ENCODE results near the gene TMEM235.

TMEM235 gene

DNA sequence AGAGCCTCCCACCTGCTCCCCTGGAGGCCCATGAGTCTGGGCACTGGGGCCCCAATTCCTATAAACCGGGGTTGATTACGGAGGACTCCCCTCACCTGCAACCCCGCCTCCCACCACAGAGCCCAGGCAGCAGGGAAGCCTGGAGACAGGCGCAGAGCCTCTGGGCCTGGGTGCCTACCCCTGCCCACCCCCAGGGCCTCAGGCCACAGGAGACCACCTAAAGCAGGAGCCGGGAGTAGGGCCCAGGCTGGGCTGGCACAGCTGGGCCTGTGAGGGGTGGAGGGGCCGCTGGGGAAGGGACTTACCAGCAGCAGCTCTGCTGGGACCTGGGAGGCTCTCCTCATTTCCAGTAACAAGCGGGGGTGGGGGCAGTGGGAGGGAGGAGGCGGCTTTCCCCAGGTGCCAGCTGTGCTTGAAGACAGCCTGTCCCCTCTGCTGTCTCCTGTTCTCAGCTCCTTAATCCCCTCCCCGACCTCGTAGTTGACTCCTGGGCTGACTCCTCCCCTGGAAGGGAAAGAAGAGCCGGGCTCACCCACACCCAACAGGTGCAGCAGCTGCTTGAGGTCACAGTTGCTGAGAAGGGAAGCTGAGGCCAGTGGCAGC, 46.8 kb downstream of the TMEM235 start:
- H3K27ac ChIP-seq (ENCODE audit: low read depth, low read length): no peak overlapping the region

GRCh38 chr17:78279360-78279990, 48.0 kb downstream of the TMEM235 start:
- H3K27me3 ChIP-seq (ENCODE audit: control insufficient read depth, insufficient read depth, low read length): no peaks in the 10 kb centered on the region
- no peak overlapping the region for H3K27ac ChIP-seq (ENCODE audit: low read depth, low read length)
- no peaks in the 10 kb centered on the region for H3K9me3 ChIP-seq (ENCODE audit: control insufficient read depth, insufficient read depth, low read length)
- no peak overlapping the region for H3K4me3 ChIP-seq (ENCODE audit: low read depth, low read length)
- no peak overlapping the region for H3K9ac ChIP-seq (ENCODE audit: low read depth, low read length)
- H3K36me3 ChIP-seq (ENCODE audit: control insufficient read depth, insufficient read depth, low read length): no peaks in the 10 kb centered on the region
- H3K4me1 ChIP-seq (ENCODE audit: control insufficient read depth, insufficient read depth, low read length): peaks cover 8% of the 10 kb centered on the region

More for the DNA sequence above, 46.8 kb downstream of the TMEM235 start:
- H3K36me3 ChIP-seq (ENCODE audit: control insufficient read depth, insufficient read depth, low read length): no peaks in the 10 kb centered on the region
- H3K27me3 ChIP-seq (ENCODE audit: control insufficient read depth, insufficient read depth, low read length): no peaks in the 10 kb centered on the region
- no peak overlapping the region for H3K9ac ChIP-seq (ENCODE audit: low read depth, low read length)
- H3K4me1 ChIP-seq (ENCODE audit: control insufficient read depth, insufficient read depth, low read length): peaks cover 8% of the 10 kb centered on the region
- H3K9me3 ChIP-seq (ENCODE audit: control insufficient read depth, insufficient read depth, low read length): no peaks in the 10 kb centered on the region
- no peak overlapping the region for H3K4me3 ChIP-seq (ENCODE audit: low read depth, low read length)

DNA sequence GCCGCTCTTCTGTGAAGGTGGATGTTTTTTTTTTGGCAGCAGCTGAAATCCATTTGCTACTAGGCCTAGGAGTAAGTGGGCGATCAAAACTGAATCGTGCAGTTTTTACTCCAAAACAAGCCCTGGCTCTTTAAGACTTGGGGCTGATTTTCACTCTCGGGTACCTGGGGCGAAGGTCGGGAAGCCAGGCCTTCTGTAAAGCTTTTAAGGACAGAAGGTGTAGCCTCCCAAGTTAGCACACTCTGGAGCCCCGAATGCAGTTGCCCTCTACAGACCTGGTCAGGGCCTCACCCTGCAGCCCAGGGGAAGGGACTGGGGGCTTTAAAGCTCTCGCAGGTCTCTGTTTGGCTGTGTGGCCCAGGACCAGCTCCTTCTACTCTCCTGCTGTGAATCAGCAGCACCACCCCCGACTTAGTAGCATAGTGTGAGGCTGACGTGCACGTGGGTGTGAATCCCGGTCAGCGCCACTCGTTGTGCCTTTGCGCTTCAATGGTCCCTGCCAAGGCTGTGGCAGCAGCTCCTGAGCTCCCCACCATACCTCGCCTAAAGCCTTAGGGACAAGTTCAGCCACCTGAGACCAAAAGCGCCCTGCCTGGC, 49.9 kb downstream of the TMEM235 start:
- Histone ChIP-seq H3K4me3 (ENCODE audit: low read depth, low read length) (no peak overlapping the region), H3K9ac (ENCODE audit: low read depth, low read length) (no peak overlapping the region), H3K36me3 (ENCODE audit: control insufficient read depth, insufficient read depth, low read length) (no peaks in the 10 kb centered on the region), H3K27ac (ENCODE audit: low read depth, low read length) (no peak overlapping the region), H3K9me3 (ENCODE audit: control insufficient read depth, insufficient read depth, low read length) (no peaks in the 10 kb centered on the region), H3K4me1 (ENCODE audit: control insufficient read depth, insufficient read depth, low read length) (peaks cover 8% of the 10 kb centered on the region), H3K27me3 (ENCODE audit: control insufficient read depth, insufficient read depth, low read length) (no peaks in the 10 kb centered on the region)

GRCh38 chr17:78284146-78284545, 52.7 kb downstream of the TMEM235 start:
- Histone ChIP-seq H3K36me3 (ENCODE audit: control insufficient read depth, insufficient read depth, low read length) (no peaks in the 10 kb centered on the region), H3K27me3 (ENCODE audit: control insufficient read depth, insufficient read depth, low read length) (no peaks in the 10 kb centered on the region), H3K4me3 (ENCODE audit: low read depth, low read length) (no peak overlapping the region), H3K9ac (ENCODE audit: low read depth, low read length) (no peak overlapping the region), H3K9me3 (ENCODE audit: control insufficient read depth, insufficient read depth, low read length) (no peaks in the 10 kb centered on the region), H3K27ac (ENCODE audit: low read depth, low read length) (no peak overlapping the region), H3K4me1 (ENCODE audit: control insufficient read depth, insufficient read depth, low read length) (no peaks in the 10 kb centered on the region)

DNA sequence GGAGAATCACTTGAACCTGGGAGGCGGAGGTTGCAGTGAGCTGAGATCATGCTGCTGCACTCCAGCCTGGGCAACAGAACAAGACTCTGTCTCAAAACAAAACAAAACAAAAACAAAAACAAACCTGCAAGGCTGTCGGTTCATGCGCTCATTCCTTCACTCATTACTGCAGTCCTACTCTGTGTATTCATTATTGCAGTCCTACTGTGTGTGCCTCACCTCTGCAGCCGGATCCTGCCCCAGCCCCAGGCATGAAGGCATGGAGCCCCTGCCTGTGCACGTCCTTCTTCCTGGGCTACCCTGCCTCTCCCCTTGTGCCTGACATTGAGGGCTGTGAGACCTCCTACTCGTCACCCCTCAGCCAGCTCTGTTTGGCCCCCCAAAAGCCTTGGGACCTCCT, 57.6 kb downstream of the TMEM235 start:
- H3K27me3 ChIP-seq (ENCODE audit: control insufficient read depth, insufficient read depth, low read length): no peaks in the 10 kb centered on the region
- H3K4me1 ChIP-seq (ENCODE audit: control insufficient read depth, insufficient read depth, low read length): no peaks in the 10 kb centered on the region
- no peak overlapping the region for H3K27ac ChIP-seq (ENCODE audit: low read depth, low read length)
- no peaks in the 10 kb centered on the region for H3K36me3 ChIP-seq (ENCODE audit: control insufficient read depth, insufficient read depth, low read length)
- H3K4me3 ChIP-seq (ENCODE audit: low read depth, low read length): no peak overlapping the region
- H3K9ac ChIP-seq (ENCODE audit: low read depth, low read length): no peak overlapping the region
- H3K9me3 ChIP-seq (ENCODE audit: control insufficient read depth, insufficient read depth, low read length): no peaks in the 10 kb centered on the region

- Histone ChIP-seq H3K4me1 (ENCODE audit: control insufficient read depth, insufficient read depth, low read length) (no peaks in the 10 kb centered on the region), H3K9ac (ENCODE audit: low read depth, low read length) (no peak overlapping the region), H3K4me3 (ENCODE audit: low read depth, low read length) (no peak overlapping the region), H3K27me3 (ENCODE audit: control insufficient read depth, insufficient read depth, low read length) (no peaks in the 10 kb centered on the region), H3K9me3 (ENCODE audit: control insufficient read depth, insufficient read depth, low read length) (no peaks in the 10 kb centered on the region), H3K36me3 (ENCODE audit: control insufficient read depth, insufficient read depth, low read length) (no peaks in the 10 kb centered on the region), H3K27ac (ENCODE audit: low read depth, low read length) (no peak overlapping the region)
Measured at GRCh38 chr17:78289802-78290363, 58.5 kb downstream of the TMEM235 start.

Measured in HUES48 (cell line).